GM18502 (cell line): ENCODE data around the gene OOSP2.
"Not testable (repeated sequence)": the region's sequence is repeated elsewhere in the genome, so short reads cannot be mapped to it uniquely, and the experiment has no call there.

Source experiments
- ATAC-seq: cut with Tn5 transposase; IDR thresholded peaks from one replicate; pipeline ENCODE4 v1.9.1; 2021; ENCODE audit warnings: mild to moderate bottlenecking; ENCODE audit not compliant: unreplicated experiment, poor library complexity

The OOSP2 gene, protein sequence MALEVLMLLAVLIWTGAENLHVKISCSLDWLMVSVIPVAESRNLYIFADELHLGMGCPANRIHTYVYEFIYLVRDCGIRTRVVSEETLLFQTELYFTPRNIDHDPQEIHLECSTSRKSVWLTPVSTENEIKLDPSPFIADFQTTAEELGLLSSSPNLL

DNA sequence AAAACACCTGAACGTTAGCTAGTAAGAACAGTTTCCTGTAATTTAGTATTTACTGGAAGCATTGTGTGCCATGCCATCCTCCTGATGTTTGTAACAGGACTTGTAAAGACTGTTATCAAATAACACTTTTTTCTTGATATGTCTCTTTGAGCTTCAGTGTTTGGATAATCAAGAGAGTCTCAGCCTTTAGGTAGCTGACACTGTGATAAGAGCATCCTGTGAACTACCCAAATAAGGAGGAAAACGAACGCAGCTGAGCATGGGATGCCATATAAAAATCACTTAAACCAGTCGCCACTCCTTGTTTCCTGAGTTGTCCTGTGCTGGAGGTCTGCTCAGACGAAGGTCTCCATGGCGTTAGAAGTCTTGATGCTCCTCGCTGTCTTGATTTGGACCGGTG lies at the start of gene OOSP2:
Gene OOSP2 (plus strand): TSS at position 301 of the 400 bp plus-strand sequence. CDS start 51 bp downstream, at position 352.
- no peak for ATAC-seq

DNA sequence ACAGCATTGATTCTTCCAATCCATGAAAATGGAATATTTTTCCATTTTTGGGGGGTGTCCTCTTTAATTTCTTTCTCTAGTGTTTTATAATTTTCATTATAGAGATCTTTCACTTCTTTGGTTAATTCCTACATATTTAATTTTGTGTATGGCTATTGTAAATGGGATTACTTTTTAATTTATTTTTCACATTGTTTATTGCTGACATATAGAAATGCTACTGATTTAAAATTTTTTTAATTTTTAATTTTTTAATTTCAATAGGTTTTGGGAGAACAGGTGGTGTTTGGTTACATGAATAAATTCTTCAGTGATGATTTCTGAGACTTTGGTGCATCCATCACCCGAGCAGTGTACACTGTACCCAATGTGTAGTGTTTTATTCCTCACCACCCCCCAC lies 49.8 kb upstream of the OOSP2 start:
- ATAC-seq, result no peak

DNA sequence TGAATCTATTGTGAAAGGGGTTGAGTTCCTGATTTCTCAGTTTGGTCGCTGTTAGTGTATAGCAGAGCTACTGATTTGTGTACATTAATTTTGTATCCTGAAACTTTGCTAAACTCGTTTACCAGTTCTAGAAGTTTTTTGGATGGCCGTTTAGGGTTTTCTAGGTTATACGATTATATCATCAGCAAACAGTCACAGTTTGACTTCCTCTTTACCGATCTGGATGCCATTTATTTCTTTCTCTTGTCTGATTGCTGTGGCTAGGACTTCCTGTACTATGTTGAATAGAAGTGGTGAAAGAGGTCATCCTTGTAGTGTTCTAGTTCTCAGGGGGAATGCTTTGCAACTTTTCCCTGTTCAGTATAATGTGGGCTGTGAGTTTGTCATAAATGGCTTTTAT lies 47.8 kb upstream of the OOSP2 start:
- ATAC-seq, result no peak

DNA sequence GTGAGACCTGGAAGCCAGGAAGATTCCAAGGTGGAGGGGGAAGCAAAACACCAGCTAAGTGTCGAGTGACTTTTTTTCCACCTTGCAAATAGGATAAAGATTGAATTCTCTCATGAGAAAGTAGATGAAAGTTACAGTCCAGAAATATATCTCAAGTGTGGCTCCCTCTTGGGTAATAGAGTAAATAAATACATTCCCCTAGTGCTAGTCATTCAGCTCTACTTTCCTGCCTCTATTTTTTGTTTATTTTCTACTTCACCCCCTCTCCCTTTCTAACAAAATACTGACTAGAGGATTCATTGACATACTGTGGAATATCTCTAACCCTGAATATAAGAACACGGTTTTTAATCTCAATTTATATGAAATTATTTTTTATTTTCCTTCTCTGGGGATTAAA lies 42.4 kb upstream of the OOSP2 start:
- no peak for ATAC-seq

DNA sequence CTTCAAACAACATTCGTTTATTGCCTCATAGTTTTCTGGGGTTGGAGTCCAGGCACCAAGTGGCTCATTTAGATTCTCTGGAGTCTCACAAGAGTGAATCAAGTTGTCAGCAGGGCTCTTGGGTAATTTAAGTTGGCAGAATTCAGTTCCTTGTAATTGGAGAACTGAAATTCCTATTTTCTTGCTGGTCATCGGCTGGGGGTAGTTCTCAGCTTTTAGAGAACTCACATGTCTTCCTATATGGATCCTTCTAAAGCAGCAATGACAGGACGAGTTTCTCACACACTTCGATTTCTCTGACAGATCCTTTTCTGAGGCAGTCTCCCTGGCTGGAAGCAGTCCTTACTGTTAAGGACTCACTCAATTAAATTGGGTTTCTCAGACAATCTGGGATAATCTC lies 40.5 kb upstream of the OOSP2 start:
- no peak for ATAC-seq

DNA sequence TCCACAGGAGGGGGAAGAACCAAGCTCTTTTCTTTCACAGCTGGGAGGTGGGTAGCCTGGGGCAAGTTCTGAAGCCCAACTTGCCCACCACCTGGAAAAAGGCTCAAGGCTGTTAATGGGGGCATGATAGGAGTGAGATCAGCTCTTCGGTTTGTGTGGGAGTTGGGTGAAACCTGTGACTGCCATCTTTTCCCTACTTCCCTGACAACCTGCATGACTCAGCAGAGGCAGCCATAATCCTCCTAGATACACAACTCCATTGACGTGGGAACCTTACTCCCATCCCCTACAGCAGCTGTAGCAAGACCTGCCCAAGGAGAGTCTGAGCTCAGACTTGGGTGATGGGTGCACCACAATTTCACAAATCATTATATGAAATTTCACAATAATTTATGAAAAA lies 36.5 kb upstream of the OOSP2 start:
- no peak for ATAC-seq

DNA sequence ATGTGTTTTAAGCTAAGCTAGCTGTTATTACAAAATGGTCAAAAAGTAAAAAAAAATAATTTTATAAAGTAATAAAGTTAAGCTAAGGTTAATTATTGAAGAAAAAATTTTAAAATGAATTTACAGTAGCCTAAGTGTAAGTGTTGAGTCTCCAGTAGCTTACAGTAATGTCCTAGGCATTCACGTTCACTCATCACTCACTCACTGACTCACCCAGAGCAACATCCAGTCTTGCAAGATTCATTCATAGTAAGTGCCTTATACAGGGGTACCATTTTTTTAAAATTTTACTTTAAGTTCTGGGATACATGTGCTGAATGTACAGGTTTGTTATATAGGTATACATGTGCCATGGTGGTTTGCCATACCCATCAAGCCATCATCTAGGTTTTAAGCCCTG lies 34.8 kb upstream of the OOSP2 start:
- no peak for ATAC-seq

DNA sequence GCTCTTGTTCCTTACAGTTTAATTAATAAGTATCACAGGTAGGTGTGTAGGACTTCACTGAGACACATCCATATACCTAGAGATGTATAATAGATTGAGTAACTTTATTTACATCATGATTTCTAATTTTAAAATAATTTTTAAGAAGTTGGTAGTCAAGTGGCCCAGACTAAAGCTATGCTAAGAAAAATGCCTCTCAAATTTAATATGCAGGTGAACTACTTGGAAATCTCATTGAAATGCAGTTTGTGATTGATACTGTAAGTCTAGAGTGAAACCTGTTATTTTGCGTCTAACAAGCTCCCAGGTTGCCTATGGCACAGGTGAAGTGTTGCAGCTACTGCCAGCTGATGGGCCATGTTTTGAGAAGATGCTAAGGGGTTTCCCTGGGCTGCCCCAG lies 23.3 kb upstream of the OOSP2 start, which contains the start of gene OOSP4B:
Gene OOSP4B (plus strand): TSS at position 301 of the 400 bp plus-strand sequence.
- no peak for ATAC-seq

DNA sequence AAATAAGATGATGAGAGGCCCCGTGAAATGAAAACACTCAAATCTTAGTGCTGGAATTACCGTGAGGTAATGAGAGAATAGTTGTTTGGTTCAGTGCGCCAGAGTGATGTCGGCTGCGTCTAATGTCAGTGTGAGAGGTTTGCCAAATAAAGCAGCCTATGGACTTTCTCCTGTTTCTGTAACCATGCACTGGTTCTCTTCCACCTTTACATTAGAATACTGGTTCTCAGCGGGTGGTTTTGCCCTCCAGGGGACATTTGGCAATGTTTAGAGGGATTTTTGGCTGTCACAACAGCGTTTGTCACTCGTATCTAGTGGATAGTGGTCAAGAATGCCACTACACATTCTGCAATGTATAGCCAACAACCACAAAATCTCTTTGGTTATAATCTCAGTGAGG lies 22.2 kb upstream of the OOSP2 start:
- ATAC-seq, result no peak

DNA sequence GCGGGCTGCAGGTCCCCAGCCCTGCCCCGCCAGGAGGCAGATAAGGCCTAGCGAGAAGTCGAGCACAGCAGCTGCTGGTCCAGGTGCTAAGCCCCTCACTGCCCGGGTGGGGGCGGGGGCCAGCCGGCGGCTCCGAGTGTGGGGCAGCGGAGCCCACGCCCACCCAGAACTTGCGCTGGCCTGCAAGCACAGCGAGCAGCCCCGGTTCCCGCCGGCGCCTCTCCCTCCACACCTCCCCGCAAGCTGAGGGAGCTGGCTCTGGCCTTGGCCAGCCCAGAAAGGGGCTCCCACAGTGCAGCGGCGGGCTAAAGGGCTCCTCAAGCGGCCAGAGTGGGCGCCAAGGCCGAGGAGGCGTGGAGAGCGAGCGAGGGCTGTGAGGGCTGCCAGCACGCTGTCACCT lies 19.8 kb upstream of the OOSP2 start:
- ATAC-seq, result not testable (repeated sequence)

DNA sequence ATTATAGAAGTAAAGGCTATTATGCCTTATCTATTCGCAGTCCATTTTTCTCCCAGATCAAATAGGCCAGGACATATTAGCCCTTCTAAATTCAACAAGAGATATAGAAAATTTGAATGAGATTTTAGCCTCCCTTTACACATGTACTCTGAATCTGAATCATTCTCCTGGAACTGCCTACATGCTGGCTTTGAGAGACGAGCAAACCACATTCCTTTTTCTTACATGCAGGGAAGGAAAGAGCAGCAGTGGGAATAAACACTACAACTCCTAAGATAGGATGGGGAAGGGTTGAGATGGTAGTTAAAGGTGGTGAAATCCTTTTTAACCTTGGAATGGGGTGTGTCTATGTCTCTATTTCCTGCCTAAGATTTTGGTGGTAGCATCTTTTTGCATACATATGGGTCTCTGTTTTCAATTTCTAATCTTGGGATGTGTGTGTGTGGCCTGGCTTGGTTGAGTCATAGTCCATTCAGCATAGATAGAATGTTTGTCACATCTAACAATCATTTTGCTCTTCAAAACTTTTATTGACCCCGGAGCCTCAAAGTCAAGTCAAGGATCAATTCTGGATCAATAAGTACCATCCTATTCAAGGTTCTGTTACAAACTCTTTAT lies 11.1 kb upstream of the OOSP2 start:
- ATAC-seq, result no peak

DNA sequence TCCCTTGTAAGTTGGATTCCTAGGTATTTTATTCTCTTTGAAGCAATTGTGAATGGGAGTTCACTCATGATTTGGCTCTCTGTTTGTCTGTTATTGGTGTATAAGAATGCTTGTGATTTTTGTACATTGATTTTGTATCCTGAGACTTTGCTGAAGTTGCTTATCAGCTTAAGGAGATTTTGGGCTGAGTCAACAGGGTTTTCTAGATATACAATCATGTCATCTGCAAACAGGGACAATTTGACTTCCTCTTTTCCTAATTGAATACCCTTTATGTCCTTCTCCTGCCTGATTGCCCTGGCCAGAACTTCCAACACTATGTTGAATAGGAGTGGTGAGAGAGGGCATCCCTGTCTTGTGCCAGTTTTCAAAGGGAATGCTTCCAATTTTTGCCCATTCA lies 10.2 kb downstream of the OOSP2 start:
- not testable (repeated sequence) for ATAC-seq

DNA sequence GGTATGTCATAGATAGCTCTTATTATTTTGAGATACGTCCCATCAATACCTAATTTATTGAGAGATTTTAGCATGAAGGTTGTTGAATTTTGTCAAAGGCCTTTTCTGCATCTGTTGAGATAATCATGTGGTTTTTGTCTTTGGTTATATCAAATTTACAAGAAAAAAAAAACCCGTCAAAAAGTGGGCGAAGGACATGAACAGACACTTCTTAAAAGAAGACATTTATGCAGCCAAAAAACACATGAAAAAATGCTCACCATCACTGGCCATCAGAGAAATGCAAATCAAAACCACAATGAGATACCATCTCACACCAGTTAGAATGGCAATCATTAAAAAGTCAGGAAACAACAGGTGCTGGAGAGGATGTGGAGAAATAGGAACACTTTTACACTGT lies 10.6 kb downstream of the OOSP2 start:
- ATAC-seq, result not testable (repeated sequence)

DNA sequence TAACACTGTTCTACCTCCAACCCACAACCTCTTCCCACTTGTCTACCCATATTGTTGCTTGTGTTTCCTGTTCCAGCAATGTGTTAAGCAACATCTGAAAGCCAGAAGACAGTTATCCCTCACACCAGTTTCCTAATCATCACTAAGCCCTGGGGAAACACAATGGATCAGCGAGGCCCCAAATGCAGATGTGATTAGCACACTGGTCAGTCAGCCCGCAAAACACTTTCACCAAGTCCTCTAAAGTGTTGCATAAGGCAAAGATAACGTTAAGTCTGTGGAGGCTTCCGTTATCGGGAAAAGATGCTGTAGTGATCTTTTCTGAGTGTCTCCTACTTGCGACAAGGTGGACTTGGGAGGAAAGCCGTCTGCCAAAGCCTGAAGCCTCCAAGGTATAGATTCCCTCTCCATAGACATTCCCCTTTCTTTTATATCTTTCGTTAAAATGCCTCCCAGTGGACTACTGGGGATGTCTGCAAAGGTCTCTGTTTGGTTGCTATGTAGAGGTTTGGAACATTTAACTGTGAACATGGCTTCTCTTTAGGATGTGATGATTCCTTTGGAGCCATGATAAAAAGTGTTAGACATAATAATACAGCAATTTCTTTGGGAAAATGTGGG lies 16.2 kb downstream of the OOSP2 start, which contains the start of gene MS4A3:
Gene MS4A3 (plus strand): TSS at position 317 of the 621 bp plus-strand sequence. CDS start 4,496 bp downstream, outside the sequence.
- ATAC-seq, result no peak

DNA sequence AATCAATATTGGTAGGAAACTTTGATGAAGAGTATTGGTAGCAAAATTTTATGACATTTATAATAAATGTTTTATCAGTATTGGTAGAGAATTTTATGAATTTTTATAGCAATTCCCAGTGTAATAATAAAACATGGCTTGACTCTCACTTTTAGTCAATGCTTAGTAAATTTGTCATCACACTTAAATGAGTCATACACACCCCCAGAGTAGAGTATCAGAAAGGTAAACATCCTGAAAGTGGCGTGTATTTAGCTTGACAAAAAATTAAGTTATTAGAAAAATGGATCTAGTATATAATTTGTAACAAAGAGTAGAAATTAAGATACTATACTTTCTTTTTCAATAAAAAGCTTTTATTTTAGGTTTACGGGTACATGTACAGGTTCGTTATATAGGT lies 18.8 kb downstream of the OOSP2 start:
- no peak for ATAC-seq

DNA sequence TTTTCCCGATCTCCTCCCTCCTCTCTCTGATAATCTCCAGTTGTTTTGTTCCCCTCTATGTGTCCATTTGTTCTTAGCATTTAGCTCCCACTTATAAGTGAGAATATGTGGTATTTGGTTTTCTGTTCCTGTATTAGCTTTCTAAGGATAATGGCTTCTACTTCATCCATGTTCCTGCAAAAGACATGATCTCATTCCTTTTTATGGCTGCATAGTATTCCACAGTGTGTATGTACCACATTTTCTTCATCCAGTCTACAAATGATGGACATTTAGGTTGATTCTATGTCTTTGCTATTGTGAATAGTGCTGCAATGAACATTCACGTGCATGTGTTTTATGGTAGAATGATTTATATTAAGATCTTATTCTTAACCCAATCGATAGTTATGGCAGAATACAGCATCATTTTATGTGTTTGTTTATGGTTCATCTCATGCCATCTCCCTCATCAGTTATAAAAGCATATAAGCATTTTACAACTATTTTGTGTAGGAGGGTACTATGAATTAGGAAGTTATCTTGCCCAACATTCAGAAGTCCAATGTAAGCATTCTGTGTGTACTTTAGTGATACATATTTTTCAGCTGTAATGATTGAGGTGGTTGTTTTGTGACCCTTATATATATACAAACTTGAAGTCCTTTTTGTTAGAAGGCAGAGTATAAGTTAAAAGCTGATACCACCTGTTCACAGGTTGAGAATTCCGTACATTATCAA lies 19.5 kb downstream of the OOSP2 start:
- ATAC-seq, result no peak

DNA sequence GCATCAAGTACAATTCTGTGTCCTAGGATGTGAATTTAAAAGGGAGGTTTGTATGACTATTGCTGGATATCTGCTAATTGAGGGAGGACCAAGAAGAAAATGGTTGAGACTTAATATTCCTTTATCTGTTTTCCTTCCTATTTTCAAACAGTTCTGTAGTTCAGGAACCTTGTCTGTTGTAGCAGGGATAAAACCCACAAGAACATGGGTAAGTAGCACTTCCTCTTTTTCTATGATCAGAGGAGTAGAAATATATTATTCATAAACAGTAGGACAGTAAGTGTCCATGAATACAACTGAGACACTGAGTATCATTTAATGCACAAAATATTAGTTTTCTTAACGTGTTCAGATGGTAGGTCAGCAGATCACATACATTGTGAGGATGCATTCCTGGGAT lies 23.9 kb downstream of the OOSP2 start:
- ATAC-seq, result no peak

DNA sequence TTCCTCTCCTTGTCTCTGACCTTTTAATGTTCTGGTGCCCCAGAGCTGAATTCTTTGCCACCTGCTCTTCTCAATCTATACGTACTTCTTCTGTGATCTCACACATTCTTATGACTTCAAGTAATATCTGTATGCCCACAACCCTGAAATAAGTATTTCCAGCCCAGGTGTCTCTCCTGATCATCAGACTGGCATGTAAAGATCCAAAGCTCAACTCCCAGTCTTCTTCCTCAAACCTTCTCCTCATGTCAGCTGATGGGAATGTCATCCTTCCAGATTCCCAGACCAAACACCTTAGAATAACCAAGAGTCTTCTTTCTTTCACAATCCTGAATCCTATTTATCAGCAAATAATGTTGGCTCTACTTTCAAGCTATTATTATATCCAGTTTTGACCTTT lies 25.6 kb downstream of the OOSP2 start:
- ATAC-seq, result no peak

DNA sequence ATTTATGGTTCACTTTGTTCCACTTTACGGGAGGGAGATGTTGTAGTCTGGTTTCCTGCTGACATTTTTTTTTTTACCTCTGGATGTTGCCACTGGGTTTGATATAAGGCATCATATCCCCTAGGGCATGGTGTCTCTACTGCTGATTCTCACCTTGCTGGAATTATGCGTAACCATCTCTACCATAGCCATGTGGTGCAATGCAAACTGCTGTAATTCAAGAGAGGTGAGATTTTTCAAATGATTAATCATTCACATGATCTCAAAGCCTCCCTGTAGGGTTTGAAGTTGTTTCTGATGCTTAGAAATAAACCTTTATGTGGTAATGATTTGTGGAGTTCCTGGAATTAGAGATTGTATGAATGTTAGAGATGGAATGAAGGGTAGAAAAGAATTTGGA lies 29.2 kb downstream of the OOSP2 start:
- no peak for ATAC-seq

DNA sequence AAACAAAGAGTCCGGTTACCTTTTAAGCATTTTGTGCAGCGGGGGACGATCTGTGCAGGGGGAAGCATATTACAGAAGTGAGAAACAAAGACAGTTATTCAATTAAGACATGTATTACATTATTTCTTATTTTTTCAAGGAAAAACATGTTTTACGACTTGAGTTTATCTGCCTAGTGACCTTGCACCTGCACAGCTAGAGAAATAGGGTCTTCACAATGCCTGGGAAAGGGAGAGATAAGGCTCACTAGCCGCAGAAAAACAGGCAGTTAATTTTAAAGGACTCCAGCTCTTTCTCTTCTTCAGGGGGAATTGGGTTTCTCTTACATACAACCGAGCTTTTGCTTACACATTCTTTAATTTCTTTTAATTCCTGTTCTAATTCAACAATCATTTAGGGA lies 31.4 kb downstream of the OOSP2 start:
- not testable (repeated sequence) for ATAC-seq

DNA sequence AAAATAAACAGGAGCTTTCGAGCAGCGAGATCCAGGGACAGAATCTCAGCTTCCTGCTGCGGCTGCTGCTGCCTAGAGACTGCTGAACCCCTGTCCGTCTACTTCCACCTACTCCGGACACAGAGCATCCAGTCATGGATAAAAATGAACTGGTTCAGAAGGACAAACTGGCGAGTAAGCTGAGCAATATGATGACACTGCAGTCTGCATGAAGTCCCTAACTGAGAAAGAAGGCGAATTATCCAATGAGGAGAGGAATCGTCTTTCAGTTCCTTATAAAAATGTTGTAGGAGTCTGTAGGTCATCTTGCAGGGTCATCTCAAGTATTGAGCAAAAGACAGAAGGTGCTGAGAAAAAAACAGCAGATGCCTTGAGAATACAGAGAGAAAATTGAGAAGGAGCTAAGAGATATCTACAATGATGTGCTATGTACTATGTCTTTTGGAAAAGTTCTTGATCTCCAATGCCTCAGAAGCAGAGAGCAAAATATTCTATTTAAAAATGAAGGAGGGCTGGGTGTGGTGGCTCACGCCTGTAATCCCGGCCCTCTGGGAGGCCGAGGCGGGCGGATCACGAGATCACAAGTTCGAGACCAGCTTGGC lies 37.1 kb downstream of the OOSP2 start:
- no peak for ATAC-seq
